Endothelial cell of umbilical vein (primary cell): ENCODE results near the gene RBM4B.

Source experiments
- CTCF ChIP-seq, 2 donors: IDR thresholded peaks; 1 replicate in 1 of 2; 2 replicates in 1 of 2; pipeline ENCODE4 v1.5.1; 2011; ENCODE audit warnings: low read length in 2 of 2, mild to moderate bottlenecking in 2 of 2, moderate library complexity in 2 of 2, control low read depth in 1 of 2, inconsistent platforms in 1 of 2, low read depth in 1 of 2; ENCODE audit not compliant: insufficient read depth in 1 of 2; ENCODE audit errors: extremely low read depth in 1 of 2
- JUN ChIP-seq: IDR thresholded peaks from 2 replicates; pipeline ENCODE4 v1.6.1; 2011; ENCODE audit warnings: borderline replicate concordance, low read depth; ENCODE audit not compliant: insufficient read length, insufficient read depth
- POLR2A ChIP-seq: IDR thresholded peaks from 2 replicates; pipeline ENCODE4 v1.6.1; 2012; ENCODE audit warnings: low read depth, mild to moderate bottlenecking, control low read depth, low read length

- TF ChIP-seq JUN (no peak), CTCF (IDR thresholded peaks at IDR 0.05; ENCODE audit: extremely low read depth in 1 of 2, insufficient read depth in 1 of 2, low read depth in 1 of 2, low read length in 2 of 2) (no peak), POLR2A (no peak)
Measured at GRCh38 chr11:66716996-66717395, 39.3 kb upstream of the RBM4B start.
